Measurements from ENCODE around the gene ZFP14. TPM values are rescaled to one million over a fixed set of nuclear protein-coding genes. Genes with fewer than 3 reads are reported as not detected.
"Not testable (repeated sequence)": the region's sequence is repeated elsewhere in the genome, so short reads cannot be mapped to it uniquely, and the experiment has no call there.

Gene ZFP14
- total RNA-seq, 1 experiment from 2014 or later: 7.1 TPM

- not testable (repeated sequence) for H3K4me3 ChIP-seq; H3K36me3 ChIP-seq; H3K4me1 ChIP-seq; H3K27me3 ChIP-seq; H3K27ac ChIP-seq; DNase-seq; H3K9me3 ChIP-seq (replicated peaks)
Measured at GRCh38 chr19:36309309-36309708, 69.7 kb downstream of the ZFP14 start.

DNA sequence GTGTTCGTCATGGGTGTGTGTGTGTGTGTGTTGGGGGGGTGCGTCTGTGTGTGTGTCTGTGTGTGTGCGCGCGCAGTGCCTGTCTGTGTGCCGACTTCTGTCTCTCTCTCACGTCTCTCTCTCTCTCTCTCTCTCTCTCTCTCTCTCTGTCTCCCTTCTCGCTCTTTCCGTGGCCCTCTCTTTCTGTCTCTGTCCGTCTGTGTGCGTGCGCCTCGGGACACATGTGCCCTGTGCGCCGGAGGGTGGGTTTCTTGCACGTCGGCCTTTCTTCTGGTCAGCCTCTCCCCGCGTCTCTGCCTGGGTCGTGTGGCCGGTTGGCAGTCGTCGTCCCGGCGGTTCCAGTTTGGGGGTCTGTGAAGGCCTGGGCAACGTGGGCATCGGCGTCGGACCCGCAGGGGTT lies 86.7 kb downstream of the ZFP14 start:
- not testable (repeated sequence) for H3K4me3 ChIP-seq; H3K4me1 ChIP-seq; DNase-seq; H3K27ac ChIP-seq; H3K27me3 ChIP-seq; H3K9me3 ChIP-seq (replicated peaks); H3K36me3 ChIP-seq

Other genes with a start within 250 kb of the ZFP14 start
- gene CAPNS1, start 239.1 kb downstream of the ZFP14 start, total RNA-seq (2014; rRNA removed; shearing (Covaris generic)): 339 and 397 TPM in 2 replicates
- gene COX7A1, start 226.8 kb downstream of the ZFP14 start, total RNA-seq (2014; rRNA removed; shearing (Covaris generic)): 0.61 TPM in 1 of 2 replicates, not detected in the other
- gene ZNF565, start 164.5 kb downstream of the ZFP14 start, total RNA-seq (2014; rRNA removed; shearing (Covaris generic)): 4.1 and 5.2 TPM in 2 replicates
- 182 and 210 TPM in 2 replicates for gene ZNF146, start 164.1 kb downstream of the ZFP14 start, total RNA-seq (2014; rRNA removed; shearing (Covaris generic))
- gene ZFP82, start 39.4 kb upstream of the ZFP14 start, total RNA-seq (2014; rRNA removed; shearing (Covaris generic)): 16.8 and 17.0 TPM in 2 replicates
- 17.8 and 20.9 TPM in 2 replicates for gene ZNF566, start 110.4 kb upstream of the ZFP14 start, total RNA-seq (2014; rRNA removed; shearing (Covaris generic))
- gene ZNF260, start 149.1 kb upstream of the ZFP14 start, total RNA-seq (2014; rRNA removed; shearing (Covaris generic)): 24.0 and 28.2 TPM in 2 replicates
- gene ZNF529, start 194.1 kb upstream of the ZFP14 start, total RNA-seq (2014; rRNA removed; shearing (Covaris generic)): 12.6 and 16.9 TPM in 2 replicates
- gene ZNF382, start 226.1 kb upstream of the ZFP14 start, total RNA-seq (2014; rRNA removed; shearing (Covaris generic)): 13.3 and 16.5 TPM in 2 replicates